ENCODE data around the gene UTF1.
"Not testable (repeated sequence)": the region's sequence is repeated elsewhere in the genome, so short reads cannot be mapped to it uniquely, and the experiment has no call there.

Gene UTF1

DNA sequence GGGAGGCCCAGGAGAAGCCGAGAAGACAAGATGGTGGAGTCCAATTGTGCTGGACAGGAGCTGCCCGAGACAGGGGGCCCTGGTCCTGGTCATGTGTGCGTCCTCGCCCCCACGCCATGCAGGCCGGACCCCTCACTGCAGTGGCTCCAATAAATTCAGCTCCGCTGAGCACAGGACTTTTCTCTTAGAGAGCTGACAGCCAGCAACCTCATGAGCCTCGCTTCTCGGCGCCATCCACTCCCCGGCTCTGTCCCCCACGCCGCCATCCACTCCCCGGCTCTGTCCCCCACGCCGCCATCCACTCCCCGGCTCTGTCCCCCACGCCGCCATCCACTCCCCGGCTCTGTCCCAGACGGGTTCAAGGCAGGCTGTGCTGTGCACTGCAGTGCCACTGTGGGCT lies 2.8 kb upstream of the UTF1 start:
- no peak for DNase-seq (ENCODE audit: low spot score)

DNA sequence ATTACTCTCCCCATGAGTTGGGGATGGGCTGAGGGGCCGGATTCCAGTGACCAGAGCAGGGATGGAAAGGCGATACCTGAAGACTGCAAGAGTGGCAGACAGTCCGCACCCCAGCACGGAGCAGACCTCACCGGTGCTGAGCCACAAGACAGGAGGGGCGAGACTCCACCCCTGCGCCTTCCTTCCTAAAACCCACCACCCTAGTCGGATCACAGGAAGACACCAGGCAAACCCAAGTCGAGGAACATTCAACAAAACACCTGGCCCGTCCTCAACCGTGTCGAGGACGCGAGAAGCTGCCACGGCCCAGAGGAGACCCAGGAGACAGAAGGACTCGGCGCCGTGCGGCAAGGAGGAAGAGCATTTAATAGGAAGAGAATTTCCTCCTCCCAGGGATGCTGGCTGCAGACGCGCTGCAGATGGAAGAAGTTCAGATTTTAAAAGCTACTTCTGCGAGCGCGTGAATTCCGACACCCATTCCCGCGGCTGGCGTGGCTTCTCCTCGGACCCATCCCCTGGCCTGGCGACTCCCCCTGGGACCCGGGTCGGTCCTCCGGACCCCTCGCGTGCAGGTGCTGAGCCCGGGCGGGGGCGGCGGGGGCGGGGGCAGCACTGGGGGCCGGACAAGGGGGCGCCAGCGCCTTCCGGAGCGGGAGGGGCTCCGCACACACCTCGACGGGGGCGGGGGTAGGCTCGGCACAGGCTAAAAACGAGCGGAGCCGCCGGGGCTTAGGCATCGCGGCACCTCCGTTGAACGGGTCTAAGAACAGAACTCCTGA lies 563 bp upstream of the UTF1 start:
- no peak for DNase-seq (ENCODE audit: low spot score)

DNA sequence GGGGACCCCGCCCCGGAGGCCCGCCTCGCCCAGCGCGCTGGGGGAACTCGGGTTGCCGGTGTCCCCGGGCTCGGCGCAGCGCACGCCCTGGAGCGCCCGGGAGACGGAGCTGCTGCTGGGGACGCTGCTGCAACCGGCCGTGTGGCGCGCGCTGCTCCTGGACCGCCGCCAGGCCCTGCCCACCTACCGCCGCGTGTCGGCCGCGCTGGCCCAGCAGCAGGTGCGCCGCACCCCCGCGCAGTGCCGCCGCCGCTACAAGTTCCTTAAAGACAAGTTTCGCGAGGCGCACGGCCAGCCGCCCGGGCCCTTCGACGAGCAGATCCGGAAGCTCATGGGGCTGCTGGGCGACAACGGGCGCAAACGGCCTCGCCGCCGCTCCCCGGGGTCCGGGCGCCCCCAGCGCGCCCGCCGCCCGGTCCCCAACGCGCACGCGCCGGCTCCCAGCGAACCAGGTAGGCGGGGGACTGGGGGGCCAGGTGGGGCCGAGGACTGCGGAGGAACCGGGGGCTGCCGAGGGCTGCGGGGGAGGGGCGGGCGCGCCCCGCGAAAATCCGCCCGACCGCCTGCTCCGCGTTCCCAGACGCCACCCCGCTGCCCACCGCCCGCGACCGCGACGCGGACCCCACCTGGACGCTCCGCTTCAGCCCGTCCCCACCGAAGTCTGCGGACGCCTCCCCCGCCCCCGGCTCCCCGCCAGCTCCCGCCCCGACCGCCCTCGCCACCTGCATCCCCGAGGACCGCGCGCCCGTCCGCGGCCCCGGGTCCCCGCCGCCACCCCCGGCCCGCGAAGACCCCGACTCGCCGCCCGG lies 574 bp downstream of the UTF1 start:
- DNase-seq (ENCODE audit: low spot score): no peak

DNA sequence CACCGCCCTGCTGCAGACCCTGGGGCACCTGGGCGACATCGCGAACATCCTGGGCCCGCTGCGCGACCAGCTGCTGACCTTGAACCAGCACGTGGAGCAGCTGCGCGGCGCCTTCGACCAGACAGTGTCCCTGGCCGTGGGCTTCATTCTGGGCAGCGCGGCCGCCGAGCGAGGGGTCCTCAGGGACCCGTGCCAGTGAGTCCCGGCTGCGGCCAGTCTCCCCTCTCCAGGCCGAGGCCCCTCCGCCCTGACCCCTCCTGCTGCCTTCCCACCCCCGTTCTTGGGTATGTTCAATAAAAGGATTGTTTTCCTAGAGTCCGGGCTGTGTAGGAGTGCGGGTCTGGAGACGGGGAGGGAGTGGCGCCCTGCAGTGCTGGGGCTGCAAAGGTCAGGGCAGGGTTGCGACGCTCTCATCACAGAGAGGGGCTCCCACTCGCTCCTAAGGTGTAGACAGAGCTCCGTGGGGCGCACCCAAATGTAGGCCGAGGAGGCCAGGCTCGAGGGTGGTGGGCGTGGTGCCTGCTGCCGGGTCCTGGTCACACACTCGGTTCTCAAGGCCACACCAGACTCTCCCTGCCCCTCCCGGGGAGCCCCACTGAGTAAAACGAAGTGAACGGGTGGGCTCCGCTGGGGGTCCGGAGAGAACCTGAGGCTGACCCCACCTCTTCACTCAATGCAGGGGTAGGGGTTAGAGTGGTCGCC lies 1.4 kb downstream of the UTF1 start:
- no peak for DNase-seq (ENCODE audit: low spot score)

DNA sequence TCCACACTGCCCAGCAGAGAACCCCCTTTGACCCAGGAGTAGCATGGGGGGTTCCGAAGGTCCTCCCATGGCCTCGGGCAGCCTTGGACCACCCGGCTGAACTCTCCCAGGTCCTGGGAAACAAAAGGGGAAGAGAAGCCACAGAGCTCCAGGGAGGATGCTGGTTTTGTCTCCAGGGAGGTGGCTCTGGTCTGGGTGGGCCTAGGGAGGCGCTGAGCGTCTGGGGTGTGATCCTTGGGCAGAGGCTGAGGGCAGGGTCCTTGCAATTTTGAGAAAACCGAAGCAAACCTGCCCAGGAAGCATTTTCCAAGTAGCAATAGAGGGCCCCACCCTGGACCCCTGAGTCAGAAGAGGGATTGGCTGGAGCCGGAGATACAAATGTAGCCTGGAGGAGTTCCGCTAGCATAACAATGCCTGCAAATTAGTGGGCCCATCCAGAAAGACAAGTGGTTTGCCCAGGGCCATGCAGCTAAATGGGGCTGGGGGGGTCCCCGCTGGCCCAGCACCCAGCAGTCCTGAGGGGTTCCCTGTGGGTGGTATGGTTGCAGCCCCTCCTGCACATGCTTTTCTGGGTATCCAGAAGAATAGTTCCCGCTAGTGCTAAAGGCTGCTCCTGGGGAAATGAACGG lies 2.0 kb downstream of the UTF1 start:
- no peak for DNase-seq (ENCODE audit: low spot score)

DNA sequence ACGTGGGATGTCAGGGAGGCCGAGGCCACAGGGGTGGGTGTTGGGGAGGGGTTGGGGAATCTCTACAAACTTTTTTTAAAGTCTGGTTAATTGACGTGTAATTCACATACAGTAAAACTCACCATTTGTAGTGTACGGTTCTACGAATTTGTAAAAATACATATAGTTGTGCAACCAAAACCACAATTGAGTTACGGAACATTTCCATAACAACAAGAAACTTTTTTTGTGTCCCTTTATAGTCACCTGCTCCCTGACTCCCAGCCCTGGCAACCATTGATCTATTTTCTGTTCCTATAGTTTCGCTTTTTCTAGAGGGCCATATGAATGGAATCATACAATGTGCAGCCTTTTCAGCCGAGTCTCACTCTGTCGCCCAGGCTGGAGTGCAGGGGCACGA lies 4.8 kb downstream of the UTF1 start:
- DNase-seq (ENCODE audit: low spot score): not testable (repeated sequence)

DNA sequence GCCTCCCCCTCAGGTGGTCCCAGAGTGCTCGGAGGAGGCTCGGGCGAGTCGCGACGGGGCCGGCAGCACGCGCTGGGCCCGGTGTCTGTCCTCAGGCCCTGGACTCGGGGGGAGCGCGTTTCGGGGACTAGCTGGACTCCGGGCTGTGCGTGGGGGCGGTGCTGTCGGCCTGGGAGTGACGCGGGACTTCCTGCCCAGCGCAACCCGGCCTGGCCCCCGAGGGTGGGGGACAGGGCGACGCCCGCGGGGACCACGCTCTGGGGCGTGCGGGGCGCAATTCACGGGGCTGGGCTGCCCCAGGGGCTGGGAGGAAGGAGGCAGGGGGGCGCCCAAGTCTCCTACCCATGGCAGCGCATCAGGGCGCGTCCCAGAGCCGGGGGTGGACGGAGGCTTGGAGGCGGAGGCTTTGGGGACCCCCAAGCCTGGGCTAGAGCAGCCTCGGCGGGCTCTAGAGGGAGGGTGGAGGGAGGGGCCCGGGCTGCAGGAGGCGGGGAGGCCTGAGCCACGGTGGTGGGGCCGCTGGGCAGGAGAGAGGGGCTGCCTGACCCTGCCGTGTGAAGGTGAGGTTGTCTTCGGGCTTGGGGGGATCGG lies 5.3 kb downstream of the UTF1 start:
- no peak for DNase-seq (ENCODE audit: low spot score)

DNA sequence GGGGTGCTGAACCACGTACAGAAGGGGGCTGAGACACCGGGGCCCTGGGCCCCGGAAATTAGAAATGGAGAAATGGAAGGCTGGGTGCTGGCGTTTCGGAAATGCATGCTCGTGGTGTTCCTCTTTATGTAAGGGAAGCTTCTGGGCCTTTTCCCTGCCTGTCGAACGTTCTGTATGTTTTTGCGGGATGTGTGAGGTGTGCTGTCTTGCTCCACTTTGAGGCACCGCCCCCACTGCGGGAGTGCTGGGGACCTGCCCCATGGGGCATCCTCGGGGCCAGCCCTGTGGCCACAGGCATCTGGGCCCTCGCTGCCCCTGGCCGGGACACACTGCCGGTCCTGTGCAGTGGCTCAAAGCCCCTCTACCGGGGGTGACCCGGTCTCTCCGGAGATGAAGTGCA lies 5.9 kb downstream of the UTF1 start:
- DNase-seq (ENCODE audit: low spot score): no peak

DNA sequence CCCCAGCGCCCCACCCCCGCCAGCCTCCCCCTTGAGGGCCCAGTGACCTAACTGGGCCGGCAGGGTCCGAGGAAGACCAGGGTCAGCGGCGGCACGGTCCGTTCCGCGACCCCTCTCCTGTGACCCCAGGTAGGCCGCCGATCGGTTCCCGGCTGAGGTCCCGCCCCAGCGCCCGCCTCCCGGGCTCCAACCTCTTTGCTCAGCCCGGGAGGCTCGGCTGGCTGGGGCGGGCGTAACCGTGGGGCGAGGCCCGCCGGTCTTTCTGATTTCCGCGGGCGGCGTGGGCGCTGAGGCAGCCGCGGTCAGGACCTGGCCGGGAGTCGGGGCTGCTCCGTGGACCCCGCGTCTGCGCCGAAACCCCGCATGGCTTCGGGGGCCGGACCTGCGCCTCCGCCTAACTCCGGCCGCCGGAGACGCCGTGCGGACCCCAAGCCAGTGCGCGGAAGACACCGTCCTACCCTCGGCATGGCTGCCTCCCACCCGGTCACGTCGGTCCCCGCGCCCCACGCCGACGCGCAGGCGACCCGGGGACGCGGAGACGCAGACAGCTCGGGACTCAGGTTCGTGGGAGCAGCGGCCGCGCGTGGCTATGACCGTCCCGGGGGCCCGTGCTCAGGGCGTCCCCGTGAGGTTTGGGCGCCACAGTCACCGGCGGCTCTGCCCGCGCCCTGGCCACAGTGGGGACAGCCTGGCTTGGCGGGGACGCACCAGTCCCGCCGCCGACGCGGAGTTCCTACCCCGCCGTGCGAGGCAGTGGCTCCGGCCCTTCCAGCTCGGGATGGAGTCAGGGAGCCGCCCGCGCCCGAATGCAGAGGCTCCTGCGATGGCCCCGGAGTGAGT lies 6.6 kb downstream of the UTF1 start:
- no peak for DNase-seq (ENCODE audit: low spot score)

DNA sequence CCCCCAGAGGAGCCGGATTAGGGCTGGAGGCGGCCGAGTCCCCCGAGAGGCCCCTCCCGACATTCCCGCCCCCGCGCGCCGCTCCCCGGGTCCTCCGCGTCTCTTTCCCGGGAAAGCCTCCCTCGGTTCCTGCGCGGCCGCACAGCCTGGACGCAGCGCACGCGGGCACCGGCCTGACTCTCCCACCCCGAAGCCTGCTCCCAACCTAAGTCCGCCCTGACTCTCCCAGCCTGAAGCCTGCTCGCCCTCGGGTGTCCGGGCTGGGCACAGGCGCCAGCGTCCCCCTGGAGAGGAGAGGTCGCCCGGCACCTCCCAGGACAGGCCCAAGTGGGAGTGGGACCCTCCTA lies 7.2 kb downstream of the UTF1 start:
- no peak for DNase-seq (ENCODE audit: low spot score)

DNA sequence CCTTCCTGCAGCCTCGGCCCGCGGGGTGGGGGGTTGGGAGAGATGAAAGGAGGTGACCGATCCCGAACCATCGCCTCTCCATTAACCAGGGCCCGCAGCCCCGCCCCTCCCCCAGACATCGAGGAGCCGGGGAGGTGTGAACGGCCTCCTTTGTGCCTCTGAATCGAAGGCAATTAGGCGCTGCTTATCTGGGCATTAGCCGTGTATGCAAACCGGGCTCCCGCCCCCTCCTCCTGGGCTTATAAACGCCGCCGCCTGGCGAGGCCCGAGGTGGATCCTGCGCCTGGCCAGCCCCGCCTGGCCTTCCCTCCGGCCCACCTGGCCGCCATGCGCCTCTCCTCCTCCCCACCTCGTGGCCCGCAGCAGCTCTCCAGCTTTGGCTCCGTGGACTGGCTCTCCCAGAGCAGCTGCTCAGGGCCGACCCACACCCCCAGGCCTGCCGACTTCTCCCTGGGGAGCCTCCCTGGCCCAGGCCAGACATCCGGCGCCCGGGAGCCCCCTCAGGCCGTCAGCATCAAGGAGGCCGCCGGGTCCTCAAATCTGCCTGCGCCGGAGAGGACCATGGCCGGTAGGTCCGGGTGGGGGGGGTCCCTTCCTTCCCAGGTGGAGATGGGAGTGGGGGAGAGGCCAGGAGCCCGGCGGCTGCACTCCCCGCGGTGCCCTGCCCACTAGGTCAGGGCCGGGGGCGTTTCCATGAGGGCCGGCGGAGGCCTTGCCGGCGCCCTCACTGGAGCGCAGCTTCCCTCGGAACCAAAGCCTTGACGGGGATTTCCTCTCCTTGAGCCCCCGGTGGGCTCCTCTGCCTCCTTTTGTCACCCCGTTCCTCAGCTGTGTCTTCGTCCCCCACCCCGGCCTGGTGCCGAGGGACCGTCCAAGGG lies 7.8 kb downstream of the UTF1 start, which contains the start of gene VENTX:
Gene VENTX (plus strand): TSS at position 268 of the 878 bp plus-strand sequence. CDS start 60 bp downstream, at position 328.
- no peak for DNase-seq (ENCODE audit: low spot score)

DNA sequence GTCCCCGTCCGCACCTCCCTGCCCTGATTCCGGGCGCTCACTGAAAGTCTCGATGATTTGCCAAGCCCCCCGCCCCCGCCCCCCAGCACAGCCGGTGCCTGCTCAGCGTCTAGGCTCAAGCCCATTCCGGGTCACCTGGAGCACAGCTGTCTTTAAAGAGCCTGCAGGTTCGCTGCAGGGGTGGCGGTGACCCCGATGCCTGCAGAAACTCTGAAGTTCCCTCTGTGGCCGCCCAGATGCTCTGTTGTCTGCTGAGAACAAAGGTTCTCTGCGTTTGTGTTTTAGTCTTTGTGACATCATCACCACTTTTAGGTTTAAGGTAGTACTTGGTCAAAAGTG lies 8.4 kb downstream of the UTF1 start:
- DNase-seq (ENCODE audit: low spot score): no peak

DNA sequence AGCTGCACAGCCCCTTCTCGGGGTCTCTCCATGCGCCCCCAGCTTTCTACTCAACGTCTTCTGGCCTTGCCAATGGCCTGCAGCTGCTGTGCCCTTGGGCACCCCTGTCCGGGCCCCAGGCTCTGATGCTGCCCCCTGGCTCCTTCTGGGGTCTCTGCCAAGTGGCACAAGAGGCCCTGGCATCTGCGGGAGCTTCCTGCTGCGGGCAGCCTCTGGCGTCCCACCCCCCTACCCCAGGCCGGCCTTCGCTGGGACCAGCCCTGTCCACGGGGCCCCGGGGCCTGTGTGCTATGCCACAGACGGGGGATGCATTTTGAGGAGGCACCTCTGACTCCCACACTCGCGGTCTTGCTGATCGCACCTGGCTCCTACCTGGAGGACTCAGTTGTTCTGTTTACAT lies 10.0 kb downstream of the UTF1 start:
- DNase-seq (ENCODE audit: low spot score): no peak

DNA sequence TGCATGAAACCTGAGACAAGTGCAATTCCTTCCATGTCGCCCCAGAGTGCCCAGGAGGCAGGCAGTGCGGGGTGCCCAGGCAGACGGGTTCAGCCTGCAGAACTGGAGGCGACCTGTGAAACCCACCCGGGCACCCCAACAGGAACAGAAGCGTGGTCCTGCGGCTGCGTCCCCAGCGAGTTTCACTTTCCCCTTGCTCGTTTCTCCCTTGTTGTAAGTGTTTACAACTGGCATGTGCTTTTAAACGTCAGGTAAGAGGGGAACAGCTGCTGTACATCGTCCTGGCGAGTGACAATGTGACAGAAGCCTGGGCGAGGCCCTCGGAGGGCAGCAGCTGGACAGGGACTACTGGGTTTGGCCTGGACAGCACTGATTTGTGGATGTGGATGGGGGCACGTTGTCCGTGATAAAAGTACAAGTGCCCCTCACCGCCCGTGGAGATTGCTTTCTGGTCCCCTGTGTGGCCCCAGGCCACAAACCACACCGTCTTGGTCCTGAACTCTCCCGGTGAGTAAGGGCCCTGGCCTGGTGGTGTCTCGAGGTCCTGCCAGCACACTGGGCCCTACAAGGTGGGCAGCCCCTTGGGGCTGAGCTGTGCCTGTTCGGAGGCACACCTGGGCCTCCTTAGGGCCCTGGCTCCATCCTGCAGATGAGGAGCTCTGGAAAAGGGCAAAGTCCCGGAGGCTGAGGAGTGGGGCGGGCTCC lies 11.6 kb downstream of the UTF1 start:
- DNase-seq (ENCODE audit: low spot score): no peak

DNA sequence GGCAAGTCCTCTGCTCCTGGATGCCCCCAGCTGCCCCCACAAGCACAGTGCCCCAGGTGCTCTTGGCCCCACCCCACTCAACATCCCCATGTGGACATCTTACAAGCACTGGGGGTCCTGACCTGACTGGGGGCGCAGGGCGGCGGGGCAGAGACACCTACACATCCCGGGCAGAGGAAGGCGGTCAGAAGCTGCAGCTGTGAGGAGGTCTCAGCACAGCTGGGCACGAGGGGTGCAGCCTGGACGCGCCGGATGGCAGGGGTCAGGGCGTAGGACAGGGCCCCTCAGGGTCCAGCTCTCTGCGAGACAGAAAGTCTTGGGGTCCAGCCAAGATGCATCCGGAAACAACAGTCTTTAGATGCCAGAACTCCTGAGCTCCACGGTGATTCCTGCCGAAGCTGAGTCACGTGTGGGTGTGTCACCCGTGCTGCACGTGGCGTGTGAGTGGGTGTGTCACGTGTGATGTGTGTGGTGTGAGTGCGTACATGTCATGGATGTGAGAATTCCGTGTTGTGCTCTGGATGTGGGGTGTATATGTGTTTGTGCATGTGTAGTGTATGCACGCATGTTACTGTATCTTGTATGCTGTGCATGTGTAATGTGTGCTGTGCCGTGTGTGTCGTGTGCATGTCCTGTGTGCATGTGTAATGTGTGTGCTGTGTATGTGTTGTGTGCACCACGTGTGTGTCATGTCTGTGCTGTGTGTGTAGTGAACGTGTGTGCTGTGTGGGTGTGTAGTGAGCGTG lies 12.8 kb downstream of the UTF1 start:
- DNase-seq (ENCODE audit: low spot score): no peak

DNA sequence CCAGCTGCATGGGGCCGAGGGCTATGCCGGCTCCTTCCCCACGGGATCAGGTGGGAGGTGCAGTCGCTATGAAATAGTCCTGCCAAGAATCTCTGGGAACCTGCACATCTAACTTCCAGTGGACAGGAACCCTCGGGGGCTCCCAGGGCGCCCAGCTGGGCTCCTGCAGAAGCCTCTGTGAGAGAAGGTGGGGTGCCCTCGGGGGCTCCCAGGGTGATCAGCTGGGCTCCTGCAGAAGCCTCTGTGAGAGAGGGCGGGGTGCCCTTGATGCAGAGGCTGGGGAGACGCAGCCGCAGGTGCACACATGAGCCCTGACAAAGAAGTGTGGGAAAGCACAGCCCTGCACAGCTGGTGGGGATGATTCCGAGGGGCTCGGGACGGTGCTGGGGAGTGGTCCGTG lies 13.6 kb downstream of the UTF1 start:
- no peak for DNase-seq (ENCODE audit: low spot score)

DNA sequence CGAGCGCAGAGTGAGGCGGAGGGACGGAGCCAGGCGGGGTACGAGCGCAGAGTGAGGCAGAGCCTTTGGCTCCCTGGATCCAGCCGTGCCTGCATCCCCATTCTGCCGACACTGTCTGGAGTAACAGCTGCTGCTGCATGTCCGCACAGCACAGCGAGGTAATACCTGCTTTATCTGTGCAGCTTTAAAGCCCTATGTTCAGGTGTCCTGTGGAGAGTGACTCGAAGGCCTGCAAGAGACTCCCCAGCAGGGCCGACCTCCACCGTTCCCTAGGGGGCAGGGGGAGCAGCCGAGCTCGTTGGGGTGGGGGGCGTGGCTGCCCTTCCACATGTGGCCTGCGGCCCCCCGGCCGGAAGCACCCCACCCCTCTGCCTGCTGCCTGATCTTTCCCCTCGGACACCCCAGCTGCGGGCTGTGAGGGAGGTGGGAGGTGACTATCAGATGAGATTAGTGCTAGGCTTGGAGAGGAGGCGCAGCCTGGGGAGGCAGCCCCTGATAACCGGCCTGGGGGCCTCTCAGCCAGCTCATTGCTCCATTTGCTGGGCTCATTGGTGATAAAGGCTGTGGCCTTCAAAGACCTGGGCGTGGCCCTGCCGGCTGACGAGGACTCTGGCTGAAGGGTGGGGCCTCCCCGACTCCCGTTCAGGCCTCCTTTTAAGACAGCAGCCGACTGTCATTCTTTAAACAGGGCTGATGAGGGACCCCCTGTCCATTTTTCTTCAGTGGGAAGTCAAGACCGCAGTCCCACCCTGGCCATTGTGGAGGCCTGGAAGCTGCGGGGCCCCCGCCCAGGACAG lies 15.6 kb downstream of the UTF1 start:
- no peak for DNase-seq (ENCODE audit: low spot score)

DNA sequence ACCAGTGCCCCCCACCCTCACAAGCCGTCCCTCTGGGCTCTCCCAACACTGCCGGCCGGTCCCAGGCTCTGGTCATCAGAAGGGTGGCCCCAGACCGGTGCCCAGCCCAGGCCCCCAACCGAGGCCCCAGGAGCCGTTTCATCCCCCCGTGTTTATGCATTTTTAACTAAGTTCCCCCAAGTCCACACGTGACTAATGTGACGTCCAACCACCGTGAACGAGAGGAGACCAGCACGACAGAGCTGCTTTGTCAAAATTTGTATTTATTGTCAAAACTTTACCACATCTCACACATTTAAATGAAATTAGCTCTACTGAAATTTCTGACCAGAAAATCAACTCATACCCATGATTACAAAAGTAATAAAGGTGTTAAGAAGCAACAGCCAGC lies 16.2 kb downstream of the UTF1 start:
- no peak for DNase-seq (ENCODE audit: low spot score)
